GM12865 (cell line): ENCODE data around the gene C1orf74.

ENCODE experiments used
- DNase-seq: peaks from one replicate; pipeline ENCODE4 v3.0.0; 2010; ENCODE audit warnings: low read depth
- H3K4me3 ChIP-seq: 2 replicates; pipeline ENCODE4 v1.5.1; 2011; ENCODE audit warnings: mild to moderate bottlenecking, low read depth, low read length, control low read depth
- CTCF ChIP-seq: IDR thresholded peaks from 2 replicates; pipeline ENCODE4 v1.5.1; 2011; ENCODE audit warnings: low read length, control low read depth, low read depth, inconsistent platforms; ENCODE audit not compliant: insufficient read depth; ENCODE audit errors: missing control alignments

The C1orf74 gene

GRCh38 chr1:209737118-209737505 lies 47.2 kb downstream of the C1orf74 start:
- no peak for TF ChIP-seq CTCF
- no peak for DNase-seq
- no peak overlapping the region for H3K4me3 ChIP-seq

- DNase-seq = no peak
- TF ChIP-seq CTCF = no peak
- H3K4me3 ChIP-seq = no peak overlapping the region
Observed at GRCh38 chr1:209736490-209737117, 47.8 kb downstream of the C1orf74 start.

- DNase-seq = no peak
- no peak overlapping the region for H3K4me3 ChIP-seq
- TF ChIP-seq CTCF = no peak
Observed at GRCh38 chr1:209733409-209734192, 50.8 kb downstream of the C1orf74 start.

GRCh38 chr1:209732725-209733124 lies 51.6 kb downstream of the C1orf74 start:
- no peak for DNase-seq
- H3K4me3 ChIP-seq = no peak overlapping the region
- TF ChIP-seq CTCF = no peak

- DNase-seq = no peak
- H3K4me3 ChIP-seq = no peak overlapping the region
- no peak for TF ChIP-seq CTCF
Observed at GRCh38 chr1:209729436-209729835, 54.9 kb downstream of the C1orf74 start.
